Measurements from ENCODE around the gene WDR86.

Gene WDR86

GRCh38 chr7:151361193-151361959 is 48.5 kb downstream of the WDR86 start:
- no peak overlapping the region for H2AFZ ChIP-seq (ENCODE audit: low read length)
- H3K4me3 ChIP-seq (ENCODE audit: low read length, poor library complexity, severe bottlenecking): no peak overlapping the region
- TF ChIP-seq EZH2phosphoT487 (IDR thresholded peaks at IDR 0.05; ENCODE audit: borderline replicate concordance): no peak
- TF ChIP-seq CTCF (conservative IDR thresholded peaks at IDR 0.05; ENCODE audit: low read length): no peak
- H4K20me1 ChIP-seq (ENCODE audit: insufficient read depth, low read length, poor library complexity, severe bottlenecking): no peaks in the 10 kb centered on the region
- H3K4me2 ChIP-seq (ENCODE audit: low read depth, low read length, poor library complexity, severe bottlenecking): no peak overlapping the region
- peaks cover 42% of the 10 kb centered on the region; the same call in 1 of the 2 replicates for H3K36me3 ChIP-seq (ENCODE audit: insufficient read depth, low read length)
- no peaks in the 10 kb centered on the region for H3K4me1 ChIP-seq (ENCODE audit: insufficient read depth, low read length, poor library complexity, severe bottlenecking)
- no peaks in the 10 kb centered on the region for H3K27me3 ChIP-seq (ENCODE audit: insufficient read depth, low read length, poor library complexity, severe bottlenecking)
- no peak overlapping the region for H3K9ac ChIP-seq (ENCODE audit: low read depth, low read length, poor library complexity, severe bottlenecking)
- no peaks in the 10 kb centered on the region for H3F3A ChIP-seq (ENCODE audit: low read depth)
- H3K79me2 ChIP-seq (ENCODE audit: insufficient read depth, low read length): no peaks in the 10 kb centered on the region
- H3K9me3 ChIP-seq (ENCODE audit: insufficient read depth, low read depth, low read length): no peaks in the 10 kb centered on the region
- H3K9me2 ChIP-seq (replicated peaks; ENCODE audit: low read depth, low read length): no peaks in the 10 kb centered on the region

GRCh38 chr7:151352512-151352911 is 57.3 kb downstream of the WDR86 start:
- peak overlapping the region; percentile 61 for H3K4me3 ChIP-seq (ENCODE audit: low read length, poor library complexity, severe bottlenecking)
- H3K36me3 ChIP-seq (ENCODE audit: insufficient read depth, low read length): peaks cover 28% of the 10 kb centered on the region; the same call in 1 of the 2 replicates
- H3K9me3 ChIP-seq (ENCODE audit: insufficient read depth, low read depth, low read length): no peaks in the 10 kb centered on the region
- peaks cover 26% of the 10 kb centered on the region; the same call in 1 of the 2 replicates for H3K79me2 ChIP-seq (ENCODE audit: insufficient read depth, low read length)
- peaks cover 4% of the 10 kb centered on the region for H4K20me1 ChIP-seq (ENCODE audit: insufficient read depth, low read length, poor library complexity, severe bottlenecking)
- peaks cover 12% of the 10 kb centered on the region; the same call in 1 of the 2 replicates for H3F3A ChIP-seq (ENCODE audit: low read depth)
- TF ChIP-seq EZH2phosphoT487 (IDR thresholded peaks at IDR 0.05; ENCODE audit: borderline replicate concordance) (no peak), CTCF (conservative IDR thresholded peaks at IDR 0.05; ENCODE audit: low read length) (no peak)
- H3K4me1 ChIP-seq (ENCODE audit: insufficient read depth, low read length, poor library complexity, severe bottlenecking): peaks cover 45% of the 10 kb centered on the region
- H3K9me2 ChIP-seq (replicated peaks; ENCODE audit: low read depth, low read length): no peaks in the 10 kb centered on the region
- H3K9ac ChIP-seq (ENCODE audit: low read depth, low read length, poor library complexity, severe bottlenecking): peak overlapping the region; percentile 67
- H3K4me2 ChIP-seq (ENCODE audit: low read depth, low read length, poor library complexity, severe bottlenecking): peak overlapping the region; percentile 71
- H3K27me3 ChIP-seq (ENCODE audit: insufficient read depth, low read length, poor library complexity, severe bottlenecking): no peaks in the 10 kb centered on the region
- H2AFZ ChIP-seq (ENCODE audit: low read length): no peak overlapping the region

GRCh38 chr7:151351967-151352366 is 57.9 kb downstream of the WDR86 start:
- H3K36me3 ChIP-seq (ENCODE audit: insufficient read depth, low read length): peaks cover 28% of the 10 kb centered on the region; the same call in 1 of the 2 replicates
- peaks cover 12% of the 10 kb centered on the region; the same call in 1 of the 2 replicates for H3F3A ChIP-seq (ENCODE audit: low read depth)
- peak overlapping the region; percentile 61 for H3K4me3 ChIP-seq (ENCODE audit: low read length, poor library complexity, severe bottlenecking)
- peak overlapping the region; percentile 71 for H3K4me2 ChIP-seq (ENCODE audit: low read depth, low read length, poor library complexity, severe bottlenecking)
- H3K79me2 ChIP-seq (ENCODE audit: insufficient read depth, low read length): peaks cover 27% of the 10 kb centered on the region; the same call in 1 of the 2 replicates
- TF ChIP-seq CTCF (conservative IDR thresholded peaks at IDR 0.05; ENCODE audit: low read length) (no peak), EZH2phosphoT487 (IDR thresholded peaks at IDR 0.05; ENCODE audit: borderline replicate concordance) (no peak)
- peak overlapping the region; percentile 67 for H3K9ac ChIP-seq (ENCODE audit: low read depth, low read length, poor library complexity, severe bottlenecking)
- H3K4me1 ChIP-seq (ENCODE audit: insufficient read depth, low read length, poor library complexity, severe bottlenecking): peaks cover 45% of the 10 kb centered on the region
- no peaks in the 10 kb centered on the region for H3K27me3 ChIP-seq (ENCODE audit: insufficient read depth, low read length, poor library complexity, severe bottlenecking)
- 0 out of 2 replicates have a peak overlapping the region, but pooled peaks have one; percentile 17 for H2AFZ ChIP-seq (ENCODE audit: low read length)
- H3K9me3 ChIP-seq (ENCODE audit: insufficient read depth, low read depth, low read length): no peaks in the 10 kb centered on the region
- peaks cover 4% of the 10 kb centered on the region for H4K20me1 ChIP-seq (ENCODE audit: insufficient read depth, low read length, poor library complexity, severe bottlenecking)
- no peaks in the 10 kb centered on the region for H3K9me2 ChIP-seq (replicated peaks; ENCODE audit: low read depth, low read length)
